CD14-positive monocyte (primary cell): ENCODE measurements around the gene EOLA1. TPM values are rescaled to one million over a fixed set of nuclear protein-coding genes. Genes with fewer than 3 reads are reported as not detected.
"Not testable (repeated sequence)": the region's sequence is repeated elsewhere in the genome, so short reads cannot be mapped to it uniquely, and the experiment has no call there.

ENCODE experiments used
- DNase-seq, 3 donors: peaks; one replicate each; pipeline ENCODE4 v3.0.0-alpha.2; 2011 to 2022
- H2AFZ ChIP-seq: 2 replicates; pipeline ENCODE4 v1.6.0; 2012; ENCODE audit warnings: mild to moderate bottlenecking, low read depth, low read length, inconsistent platforms; ENCODE audit not compliant: insufficient read depth, poor library complexity, severe bottlenecking
- H3K27ac ChIP-seq, 2 donors: 1 replicate in 1 of 2; 2 replicates in 1 of 2; pipeline ENCODE4 v1.5.1; 2012 to 2013; ENCODE audit warnings: low read length in 2 of 2, control low read depth in 1 of 2, inconsistent platforms in 1 of 2, low read depth in 1 of 2, mild to moderate bottlenecking in 1 of 2
- H3K27me3 ChIP-seq, 2 donors: one replicate each; pipeline versions ENCODE4 v1.6.0 to v1.6.1; 2011 to 2013; ENCODE audit warnings: low read length in 2 of 2; ENCODE audit not compliant: control insufficient read depth in 2 of 2, insufficient read depth in 2 of 2
- H3K36me3 ChIP-seq, 2 donors: replicated peaks in 1 of 2; 1 replicate in 1 of 2; 2 replicates in 1 of 2; pipeline versions ENCODE4 v1.5.1 to v1.6.1; 2012 to 2013; ENCODE audit warnings: low read length in 2 of 2, control low read depth in 1 of 2, inconsistent platforms in 1 of 2, mild to moderate bottlenecking in 1 of 2; ENCODE audit not compliant: insufficient read depth in 2 of 2, control insufficient read depth in 1 of 2
- H3K4me1 ChIP-seq, 2 donors: 1 replicate in 1 of 2; 2 replicates in 1 of 2; pipeline versions ENCODE4 v1.5.1 to v1.6.1; 2012 to 2013; ENCODE audit warnings: low read length in 2 of 2, control low read depth in 1 of 2, inconsistent platforms in 1 of 2, mild to moderate bottlenecking in 1 of 2, moderate library complexity in 1 of 2; ENCODE audit not compliant: insufficient read depth in 2 of 2, control insufficient read depth in 1 of 2
- H3K4me2 ChIP-seq: replicated peaks from 2 replicates; pipeline ENCODE3; 2012; ENCODE audit warnings: low read length, moderate library complexity, mild to moderate bottlenecking; ENCODE audit not compliant: poor library complexity, severe bottlenecking; ENCODE audit errors: extremely low read depth
- H3K4me3 ChIP-seq, 3 experiments: fragments of 200-600 bp in 1 of 3; sonication (generic) in 1 of 3; replicated peaks in 1 of 3; 1 replicate in 2 of 3; 2 replicates in 1 of 3; pipeline ENCODE4 v1.5.1; 2011 to 2013; ENCODE audit warnings: low read length in 3 of 3, mild to moderate bottlenecking in 3 of 3, control low read depth in 2 of 3, low read depth in 2 of 3, inconsistent platforms in 1 of 3, moderate library complexity in 1 of 3
- H3K79me2 ChIP-seq: 2 replicates; pipeline ENCODE4 v1.6.0; 2012; ENCODE audit warnings: mild to moderate bottlenecking, control low read depth, inconsistent platforms, low read length, moderate library complexity; ENCODE audit not compliant: insufficient read depth
- H3K9ac ChIP-seq: 2 replicates; pipeline ENCODE4 v1.6.0; 2017; ENCODE audit warnings: low read length, mild to moderate bottlenecking; ENCODE audit not compliant: insufficient read depth, poor library complexity, severe bottlenecking
- H3K9me3 ChIP-seq, 2 donors: replicated peaks in 1 of 2; 1 replicate in 1 of 2; 2 replicates in 1 of 2; pipeline versions ENCODE4 v1.5.1 to v1.6.1; 2012 to 2013; ENCODE audit warnings: low read length in 2 of 2, control low read depth in 1 of 2; ENCODE audit not compliant: control insufficient read depth in 1 of 2, insufficient read depth in 1 of 2
- H4K20me1 ChIP-seq: 2 replicates; pipeline ENCODE4 v1.6.0; 2012; ENCODE audit warnings: mild to moderate bottlenecking, low read length, control low read depth, moderate library complexity; ENCODE audit not compliant: insufficient read depth
- H3K27ac Mint-ChIP-seq, 7 donors: one replicate each; pipeline ENCODE4 v1.8.0; 2020; ENCODE audit warnings: mild to moderate bottlenecking in 7 of 7, mixed read lengths in 7 of 7, moderate library complexity in 6 of 7, inconsistent platforms in 2 of 7
- H3K27me3 Mint-ChIP-seq, 3 donors: one replicate each; pipeline ENCODE4 v1.8.0; 2021 to 2022; ENCODE audit warnings: low read depth in 3 of 3, mild to moderate bottlenecking in 3 of 3, mixed read lengths in 3 of 3, moderate library complexity in 3 of 3, inconsistent platforms in 1 of 3
- H3K36me3 Mint-ChIP-seq, 2 donors: one replicate each; pipeline ENCODE4 v1.8.0; 2020; ENCODE audit warnings: mixed read lengths in 2 of 2, inconsistent platforms in 1 of 2, mild to moderate bottlenecking in 1 of 2
- H3K4me1 Mint-ChIP-seq: one replicate; pipeline ENCODE4 v1.8.0; 2020; ENCODE audit warnings: mild to moderate bottlenecking, mixed read lengths
- H3K4me3 Mint-ChIP-seq, 2 donors: one replicate each; pipeline ENCODE4 v1.8.0; 2020; ENCODE audit warnings: mild to moderate bottlenecking in 2 of 2, mixed read lengths in 2 of 2, moderate library complexity in 1 of 2
- H3K9me3 Mint-ChIP-seq, 7 donors: one replicate each; pipeline ENCODE4 v1.8.0; 2020 to 2022; ENCODE audit warnings: mixed read lengths in 7 of 7, mild to moderate bottlenecking in 6 of 7, moderate library complexity in 6 of 7, inconsistent platforms in 2 of 7
- CTCF ChIP-seq: fragments of 200-600 bp; IDR thresholded peaks from one replicate; pipeline ENCODE4 v1.8.0; 2022; ENCODE audit warnings: antibody characterized with exemption, mild to moderate bottlenecking
- WGBS: methylation state at CpG from one replicate; pipeline ENCODE4 v1.1.5; 2013; ENCODE audit warnings: missing lambda C conversion rate; ENCODE audit not compliant: insufficient coverage; 5-methylcytosine and 5-hydroxymethylcytosine counted together
- intact Hi-C, 2 donors: fragments of 100-400 bp; cut with micrococcal nuclease; formaldehyde crosslinking; loops; one replicate each; pipeline versions ENCODE4 v1.15.0 to v1.15.1; 2023
- polyA plus RNA-seq, 3 donors: library from polyadenylated mRNA; depleted of rRNA in 1 of 3; unstranded in 2 of 3; stranded (reverse) in 1 of 3; fragments of 300-500 nt in 2 of 3; fragments of >200 nt in 1 of 3; fragmentation: Illumina TruSeq in 2 of 3; gene quantifications; 1 replicate in 2 of 3; 2 replicates in 1 of 3; pipeline ENCODE4 v1.2.3, GENCODE V29; 2012 to 2021

EOLA1 gene
- polyA plus RNA-seq, 3 donors = 15.5 to 48.6 (median 20.7) TPM

- H3K27me3 ChIP-seq, H3K36me3 Mint-ChIP-seq, intact Hi-C loops, H4K20me1 ChIP-seq, H3K36me3 ChIP-seq, H2AFZ ChIP-seq, H3K9me3 Mint-ChIP-seq, H3K27me3 Mint-ChIP-seq, H3K79me2 ChIP-seq, H3K9me3 ChIP-seq, H3K9ac ChIP-seq, H3K4me2 ChIP-seq: not testable (repeated sequence)
- DNase-seq = peak in 1 of 3 donors; percentile 17
- peak overlapping the region in 1 of 2 donors; percentile 21 for H3K4me3 Mint-ChIP-seq
- peaks cover 11% of the 10 kb centered on the region for H3K4me1 Mint-ChIP-seq
- H3K27ac Mint-ChIP-seq = peak overlapping the region; percentile 81 to 92 (median 89)
- Histone ChIP-seq H3K4me3 (peak overlapping the region in 1 of 3 experiments; percentile 14), H3K4me1 (peaks cover 12 to 14% of the 10 kb centered on the region in 2 donors), H3K27ac (peak overlapping the region; percentile 33 to 79)
- no CpG with 5 or more reads among the region's 5 CpGs for WGBS
Measured at GRCh38 chrX:149525903-149526302, 14.9 kb upstream of the EOLA1 start.

DNA sequence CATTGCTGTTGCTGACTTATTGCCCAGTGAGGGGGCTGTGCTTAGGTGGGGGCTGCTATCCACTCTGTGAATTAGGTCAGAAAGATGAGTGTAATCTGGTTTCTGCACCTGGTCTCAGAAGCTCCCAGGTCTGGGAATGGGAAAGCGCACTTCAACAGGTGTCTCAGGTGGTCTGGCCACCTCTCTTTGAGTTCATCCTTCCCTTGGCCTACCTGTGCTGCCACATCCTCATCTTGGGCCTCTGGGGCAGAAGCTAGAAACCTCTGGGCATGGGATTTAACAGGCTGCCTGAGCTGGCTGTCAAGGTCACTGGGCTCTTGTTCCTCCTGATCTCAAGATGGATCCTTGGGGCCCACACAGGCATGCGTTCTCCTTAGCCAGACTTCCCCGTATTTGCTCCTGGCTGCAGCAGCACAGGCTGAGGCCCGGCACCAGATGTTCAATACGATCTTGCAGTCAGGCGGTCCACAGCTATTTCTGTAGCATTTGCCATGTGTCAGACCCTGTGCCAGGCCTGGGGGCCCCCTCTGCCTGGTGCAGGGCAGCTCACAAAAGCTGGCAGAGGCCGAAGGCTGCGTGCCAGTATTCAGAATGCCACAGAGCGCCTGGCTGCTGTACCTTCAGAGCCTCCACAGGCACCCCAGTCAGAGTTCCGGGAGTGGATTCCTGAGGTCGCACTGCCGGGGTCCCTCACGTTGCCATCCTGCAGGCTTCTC lies 14.3 kb upstream of the EOLA1 start:
- H3K4me2 ChIP-seq, H2AFZ ChIP-seq, H3K27me3 ChIP-seq, H3K27me3 Mint-ChIP-seq, H3K4me3 Mint-ChIP-seq, H3K9ac ChIP-seq, DNase-seq, H4K20me1 ChIP-seq, intact Hi-C loops, H3K36me3 ChIP-seq, H3K9me3 ChIP-seq, H3K9me3 Mint-ChIP-seq, H3K79me2 ChIP-seq, H3K4me3 ChIP-seq, H3K36me3 Mint-ChIP-seq: not testable (repeated sequence)
- peak overlapping the region; percentile 33 to 79 for H3K27ac ChIP-seq
- Mint-ChIP-seq H3K27ac (peak overlapping the region; percentile 6 to 92 (median 89)), H3K4me1 (peaks cover 14% of the 10 kb centered on the region)
- H3K4me1 ChIP-seq = peaks cover 16 to 18% of the 10 kb centered on the region in 2 donors
- WGBS = 83% methylated on average over 1 of the region's 13 CpGs

DNA sequence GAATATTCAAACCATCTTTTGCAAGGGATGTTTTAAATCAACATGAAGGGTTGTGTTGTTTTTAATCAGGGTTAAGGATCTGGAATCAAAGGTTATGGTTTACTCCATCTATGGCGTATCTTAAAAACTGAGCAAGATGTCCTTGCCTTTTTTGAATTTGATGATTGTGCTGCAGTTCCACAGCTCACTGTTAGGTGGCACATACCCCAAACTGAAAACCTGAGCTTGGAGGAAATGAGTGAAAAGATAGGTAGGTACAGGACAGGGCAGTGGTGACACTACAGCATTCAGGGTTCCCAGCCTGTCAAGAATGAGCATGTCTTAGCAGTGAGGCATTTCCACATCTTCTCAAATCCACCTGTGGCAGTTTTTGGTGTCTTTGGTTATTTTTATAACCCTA lies 13.1 kb upstream of the EOLA1 start:
- no peak overlapping the region for H3K4me2 ChIP-seq
- H3K4me3 Mint-ChIP-seq = no peak overlapping the region
- H3K79me2 ChIP-seq = no peaks in the 10 kb centered on the region
- no peak overlapping the region for H3K4me3 ChIP-seq
- H3K9me3 ChIP-seq = no peaks in the 10 kb centered on the region
- H3K27ac Mint-ChIP-seq = peak overlapping the region in 1 of 7 donors; percentile 37
- no peak overlapping the region for H3K9ac ChIP-seq
- peaks cover 17% of the 10 kb centered on the region for H3K4me1 Mint-ChIP-seq
- peaks cover 0 to 1% (median 0%) of the 10 kb centered on the region in 3 donors for H3K27me3 Mint-ChIP-seq
- H2AFZ ChIP-seq = no peak overlapping the region
- DNase-seq = peak in 2 of 3 donors; percentile 26 to 33
- peaks cover 5 to 8% of the 10 kb centered on the region in 2 donors for H3K36me3 Mint-ChIP-seq
- H3K4me1 ChIP-seq = peaks cover 23 to 25% of the 10 kb centered on the region in 2 donors
- WGBS = 100% methylated on average over 1 of the region's 1 CpG
- H3K27me3 ChIP-seq = no peaks in the 10 kb centered on the region
- TF ChIP-seq CTCF = peak; percentile 34
- H4K20me1 ChIP-seq = no peaks in the 10 kb centered on the region
- intact Hi-C loops = no loop called here
- peaks cover 0 to 2% (median 0%) of the 10 kb centered on the region in 7 donors for H3K9me3 Mint-ChIP-seq
- H3K27ac ChIP-seq = no peak overlapping the region
- H3K36me3 ChIP-seq = no peaks in the 10 kb centered on the region
